AG04450 (cell line): ENCODE results near the gene CDR2L. TPM values are rescaled to one million over a fixed set of nuclear protein-coding genes. Genes with fewer than 3 reads are reported as not detected.
"Not testable (repeated sequence)": the region's sequence is repeated elsewhere in the genome, so short reads cannot be mapped to it uniquely, and the experiment has no call there.

ENCODE experiments used
- CTCF ChIA-PET: fragments of 300-600, 350-600 bp; formaldehyde crosslinking; extraction: SDS; loops from one replicate; lab custom pipeline; 2022; ENCODE audit warnings: antibody characterized with exemption, inconsistent platforms; lab: Charles Lee
- POLR2A ChIA-PET: fragments of 350-600 bp; formaldehyde crosslinking; extraction: SDS; loops from one replicate; lab custom pipeline; 2021; ENCODE audit warnings: antibody characterized with exemption, inconsistent platforms; lab: Yijun Ruan, JAX
- DNase-seq: peaks from one replicate; pipeline ENCODE4 v3.0.0-alpha.2; 2011; ENCODE audit warnings: low read depth, low spot score
- H3K27ac ChIP-seq: one replicate; pipeline ENCODE4 v1.5.1; 2012; ENCODE audit warnings: low read depth, low read length, control low read depth
- H3K27me3 ChIP-seq: one replicate; pipeline ENCODE4 v1.6.0; 2012; ENCODE audit warnings: low read length; ENCODE audit not compliant: control insufficient read depth, insufficient read depth
- H3K4me3 ChIP-seq: 2 replicates; pipeline ENCODE4 v1.5.1; 2011; ENCODE audit warnings: mild to moderate bottlenecking, low read depth, low read length, control low read depth
- H3K9me3 ChIP-seq: 2 replicates; pipeline ENCODE4 v1.5.1; 2012; ENCODE audit warnings: low read length; ENCODE audit not compliant: control insufficient read depth, insufficient read depth
- CTCF ChIP-seq: IDR thresholded peaks from 2 replicates; pipeline ENCODE4 v1.5.1; 2011; ENCODE audit warnings: low read depth, low read length, control low read depth, inconsistent platforms
- polyA plus RNA-seq: library from polyadenylated mRNA; depleted of rRNA; stranded (reverse); fragments of >200 nt; gene quantifications from 2 replicates; pipeline ENCODE4 v1.2.3, GENCODE V29; 2011

CDR2L gene
- polyA plus RNA-seq, 1 experiment = 8.4 TPM

- Histone ChIP-seq H3K9me3 (no peaks in the 10 kb centered on the region), H3K4me3 (no peak overlapping the region), H3K27ac (no peak overlapping the region), H3K27me3 (no peaks in the 10 kb centered on the region)
- POLR2A ChIA-PET = no interaction called here
- no peak for TF ChIP-seq CTCF
- CTCF ChIA-PET = interaction anchor here (0.6 kb wide), 1 partner anchor 1668 kb away, joined by 4 read pairs; no protein-coding TSS in a partner anchor
- no peak for DNase-seq
Measured at GRCh38 chr17:75004371-75004770, 16.9 kb downstream of the CDR2L start.

- no peak for TF ChIP-seq CTCF
- DNase-seq = no peak
- POLR2A ChIA-PET = no interaction called here
- Histone ChIP-seq H3K9me3 (no peaks in the 10 kb centered on the region), H3K4me3 (no peak overlapping the region), H3K27ac (peak overlapping the region; percentile 11), H3K27me3 (no peaks in the 10 kb centered on the region)
- CTCF ChIA-PET = no interaction called here
Measured at GRCh38 chr17:75005291-75005690, 17.9 kb downstream of the CDR2L start.

GRCh38 chr17:75006084-75006483, 18.7 kb downstream of the CDR2L start:
- POLR2A ChIA-PET, H3K9me3 ChIP-seq, DNase-seq, H3K27me3 ChIP-seq, H3K4me3 ChIP-seq, CTCF ChIA-PET, H3K27ac ChIP-seq: not testable (repeated sequence)

- Histone ChIP-seq H3K4me3 (no peak overlapping the region), H3K9me3 (no peaks in the 10 kb centered on the region), H3K27ac (no peak overlapping the region), H3K27me3 (no peaks in the 10 kb centered on the region)
- TF ChIP-seq CTCF = no peak
- POLR2A ChIA-PET = no interaction called here
- CTCF ChIA-PET = interaction anchor here (1.2 kb wide), 1 partner anchor 18 kb away, joined by 3 read pairs; no protein-coding TSS in a partner anchor
- DNase-seq = no peak
Measured at GRCh38 chr17:75006653-75007052, 19.2 kb downstream of the CDR2L start.

- TF ChIP-seq CTCF = no peak
- Histone ChIP-seq H3K9me3 (no peaks in the 10 kb centered on the region), H3K27ac (no peak overlapping the region), H3K27me3 (no peaks in the 10 kb centered on the region), H3K4me3 (no peak overlapping the region)
- ChIA-PET POLR2A (no interaction called here), CTCF (interaction anchor here (1.3 to 1.6 kb wide), 2 partner anchors 20 to 46 kb away, joined by 3 read pairs; no protein-coding TSS in a partner anchor)
- DNase-seq = no peak
Measured at GRCh38 chr17:75008373-75008772, 20.9 kb downstream of the CDR2L start.
